B cell (primary cell): ENCODE results near the gene EXTL1. TPM values are rescaled to one million over a fixed set of nuclear protein-coding genes. Genes with fewer than 3 reads are reported as not detected.

Source experiments
- ATAC-seq: fragments of 200-7000 bp; cut with Tn5 transposase; one replicate; pipeline ENCODE4 v1.10.0; 2021; ENCODE audit warnings: low read depth, mild to moderate bottlenecking, moderate number of reproducible peaks, moderate library complexity
- CTCF ChIA-PET: fragments of 350-600 bp; sonication (Branson Sonifier 250); formaldehyde crosslinking; loops from one replicate; lab custom pipeline; 2021; ENCODE audit warnings: antibody characterized with exemption, inconsistent platforms; lab: Charles Lee
- POLR2A ChIA-PET: fragments of 350-600 bp; sonication (Branson Sonifier 250); formaldehyde crosslinking; loops from one replicate; lab custom pipeline; 2021; ENCODE audit warnings: antibody characterized with exemption; lab: Charles Lee
- DNase-seq: peaks from one replicate; pipeline ENCODE4 v3.0.0; 2013
- H2AFZ ChIP-seq: 2 replicates; pipeline ENCODE4 v1.6.1; 2012; ENCODE audit warnings: mild to moderate bottlenecking, low read depth, low read length; ENCODE audit not compliant: insufficient read depth, poor library complexity, severe bottlenecking
- H3K27ac ChIP-seq, 2 donors: 1 replicate in 1 of 2; 2 replicates in 1 of 2; pipeline ENCODE4 v1.5.1; 2012 to 2013; ENCODE audit warnings: low read length in 2 of 2, mild to moderate bottlenecking in 2 of 2, moderate library complexity in 1 of 2
- H3K27me3 ChIP-seq, 4 experiments: fragments of 200-600 bp in 1 of 4; sonication (generic) in 1 of 4; replicated peaks in 1 of 4; 1 replicate in 2 of 4; 2 replicates in 2 of 4; pipeline versions ENCODE4 v1.6.1 to v1.7.0; 2013 to 2016; ENCODE audit warnings: low read length in 3 of 4, mild to moderate bottlenecking in 2 of 4, mixed read lengths in 1 of 4, moderate library complexity in 1 of 4; ENCODE audit not compliant: insufficient read depth in 4 of 4, control insufficient read depth in 3 of 4; ENCODE audit errors: control extremely low read depth in 1 of 4
- H3K36me3 ChIP-seq, 2 experiments: replicated peaks in 1 of 2; 1 replicate in 1 of 2; 2 replicates in 1 of 2; pipeline versions ENCODE4 v1.6.1 to v1.7.1; 2013; ENCODE audit warnings: low read length in 1 of 2; ENCODE audit not compliant: insufficient read depth in 2 of 2, control insufficient read depth in 1 of 2; ENCODE audit errors: control extremely low read depth in 1 of 2, extremely low read depth in 1 of 2
- H3K4me1 ChIP-seq, 2 donors: fragments of 200-600 bp in 1 of 2; sonication (generic) in 1 of 2; 1 replicate in 1 of 2; 2 replicates in 1 of 2; pipeline versions ENCODE4 v1.5.1 to v1.6.1; 2013 to 2017; ENCODE audit warnings: low read length in 2 of 2; ENCODE audit not compliant: control insufficient read depth in 2 of 2, insufficient read depth in 2 of 2
- H3K4me2 ChIP-seq: replicated peaks from 2 replicates; pipeline ENCODE3; 2012; ENCODE audit warnings: mild to moderate bottlenecking, low read depth, low read length; ENCODE audit not compliant: poor library complexity, severe bottlenecking
- H3K4me3 ChIP-seq, 5 experiments: fragments of 200-600 bp in 1 of 5; sonication (generic) in 1 of 5; 1 replicate in 3 of 5; 2 replicates in 2 of 5; pipeline versions ENCODE4 v1.5.1 to v1.7.0; 2011 to 2016; ENCODE audit warnings: low read length in 4 of 5, mild to moderate bottlenecking in 4 of 5, low read depth in 2 of 5, control low read depth in 1 of 5, moderate library complexity in 1 of 5; ENCODE audit not compliant: insufficient read depth in 1 of 5; ENCODE audit errors: control extremely low read depth in 1 of 5, extremely low read depth in 1 of 5
- H3K79me2 ChIP-seq: fragments of 200-600 bp; sonication (generic); one replicate; pipeline ENCODE4 v1.6.0; 2016; ENCODE audit warnings: low read length; ENCODE audit not compliant: control insufficient read depth, insufficient read depth
- H3K9ac ChIP-seq: fragments of 200-600 bp; sonication (generic); 2 replicates; pipeline ENCODE4 v1.6.1; 2017; ENCODE audit warnings: mild to moderate bottlenecking, low read length, moderate library complexity
- H3K9me3 ChIP-seq, 3 donors: one replicate each; pipeline versions ENCODE4 v1.6.1 to v1.7.1; 2013; ENCODE audit warnings: low read length in 2 of 3; ENCODE audit not compliant: control insufficient read depth in 2 of 3, insufficient read depth in 1 of 3; ENCODE audit errors: control extremely low read depth in 1 of 3
- H4K20me1 ChIP-seq: 2 replicates; pipeline ENCODE4 v1.6.0; 2012; ENCODE audit warnings: mild to moderate bottlenecking, low read length; ENCODE audit not compliant: insufficient read depth, control insufficient read depth, poor library complexity, severe bottlenecking
- H3K27ac Mint-ChIP-seq: one replicate; pipeline ENCODE4 v1.8.0; 2021; ENCODE audit warnings: mixed read lengths
- H3K27me3 Mint-ChIP-seq: one replicate; pipeline ENCODE4 v1.8.0; 2021; ENCODE audit warnings: mixed read lengths
- H3K4me1 Mint-ChIP-seq: one replicate; pipeline ENCODE4 v1.8.0; 2021; ENCODE audit warnings: mixed read lengths
- H3K4me3 Mint-ChIP-seq: one replicate; pipeline ENCODE4 v1.8.0; 2021; ENCODE audit warnings: mixed read lengths
- H3K9me3 Mint-ChIP-seq: one replicate; pipeline ENCODE4 v1.8.0; 2022; ENCODE audit warnings: mixed read lengths; ENCODE audit not compliant: insufficient read depth
- CTCF ChIP-seq: fragments of 200-600 bp; IDR thresholded peaks from one replicate; pipeline ENCODE4 v1.8.0; 2022; ENCODE audit warnings: antibody characterized with exemption, mild to moderate bottlenecking
- EZH2 ChIP-seq: IDR thresholded peaks from 2 replicates; pipeline ENCODE4 v1.6.1; 2012; ENCODE audit warnings: borderline replicate concordance, low read depth, mild to moderate bottlenecking, moderate library complexity, low read length; ENCODE audit not compliant: insufficient read depth, poor library complexity, severe bottlenecking
- WGBS: methylation state at CpG from one replicate; pipeline ENCODE4 v1.1.5; 2013; ENCODE audit warnings: missing lambda C conversion rate; ENCODE audit not compliant: insufficient coverage; 5-methylcytosine and 5-hydroxymethylcytosine counted together
- intact Hi-C: fragments of 100-400 bp; cut with micrococcal nuclease; formaldehyde crosslinking; loops from one replicate; pipeline ENCODE4 v1.10.0; 2022
- polyA plus RNA-seq: library from polyadenylated mRNA; depleted of rRNA; stranded (reverse); fragments of >200 nt; gene quantifications from 2 replicates; pipeline ENCODE4 v1.2.3, GENCODE V29; 2012
- total RNA-seq, 2 donors: library from RNA; stranded (reverse); fragments of 120-200 nt in 1 of 2; gene quantifications; 1 replicate in 1 of 2; 2 replicates in 1 of 2; pipeline versions ENCODE4 v1.2.3 to v1.2.4, GENCODE V29; 2013 to 2022

Gene EXTL1
- total and polyA plus RNA-seq, 2 donors (not counting 1 experiment from before 2014, with no cell fraction given), result 0.12 TPM; not detected in 1

- DNase-seq, result no peak
- Histone ChIP-seq H2AFZ (no peak overlapping the region), H3K27me3 (peaks cover 0 to 24% (median 4%) of the 10 kb centered on the region in 4 experiments), H3K4me1 (peaks cover 10 to 13% of the 10 kb centered on the region in 2 donors), H3K36me3 (no peaks in the 10 kb centered on the region), H3K9ac (no peak overlapping the region), H3K79me2 (no peaks in the 10 kb centered on the region), H3K4me3 (no peak overlapping the region), H4K20me1 (no peaks in the 10 kb centered on the region), H3K27ac (no peak overlapping the region), H3K9me3 (no peaks in the 10 kb centered on the region), H3K4me2 (no peak overlapping the region)
- intact Hi-C loops, result loop anchor here (5.0 kb wide), 1 partner anchor 125 kb away; no protein-coding TSS in a partner anchor
- TF ChIP-seq CTCF, result no peak
- TF ChIP-seq EZH2, result no peak
- Mint-ChIP-seq H3K4me1 (peaks cover 13% of the 10 kb centered on the region), H3K4me3 (no peak overlapping the region), H3K27ac (no peak overlapping the region), H3K27me3 (peaks cover 6% of the 10 kb centered on the region), H3K9me3 (no peaks in the 10 kb centered on the region)
- WGBS, result 98% methylated on average over 7 of the region's 11 CpGs
- ChIA-PET POLR2A (no interaction called here), CTCF (interaction anchor here (0.7 to 2.7 kb wide), 6 partner anchors 8 to 141 kb away, joined by 3 to 14 read pairs (median 4); no protein-coding TSS in a partner anchor)
- no peak for ATAC-seq
These were observed 15.2 kb downstream of the EXTL1 start for GRCh38 chr1:26036756-26037281.

GRCh38 chr1:26037904-26038303, 16.3 kb downstream of the EXTL1 start:
- Mint-ChIP-seq H3K4me3 (no peak overlapping the region), H3K27ac (no peak overlapping the region), H3K9me3 (no peaks in the 10 kb centered on the region), H3K4me1 (peaks cover 13% of the 10 kb centered on the region), H3K27me3 (peaks cover 11% of the 10 kb centered on the region)
- ATAC-seq (no peak), DNase-seq (no peak)
- no peaks in the 10 kb centered on the region for H3K79me2 ChIP-seq
- H3K9me3 ChIP-seq, result no peaks in the 10 kb centered on the region
- TF ChIP-seq CTCF (no peak), EZH2 (no peak)
- no peak overlapping the region for H3K4me2 ChIP-seq
- peaks cover 10 to 13% of the 10 kb centered on the region in 2 donors for H3K4me1 ChIP-seq
- no peak overlapping the region for H3K9ac ChIP-seq
- peaks cover 0 to 32% (median 6%) of the 10 kb centered on the region in 4 experiments for H3K27me3 ChIP-seq
- no peak overlapping the region for H3K4me3 ChIP-seq
- no peaks in the 10 kb centered on the region for H3K36me3 ChIP-seq
- intact Hi-C loops, result loop anchor here (5.0 kb wide), 1 partner anchor 124 kb away; no protein-coding TSS in a partner anchor
- H3K27ac ChIP-seq, result no peak overlapping the region
- H4K20me1 ChIP-seq, result no peaks in the 10 kb centered on the region
- WGBS, result 81% methylated on average over 6 of the region's 6 CpGs
- ChIA-PET POLR2A (no interaction called here), CTCF (no interaction called here)
- H2AFZ ChIP-seq, result no peak overlapping the region
